GM12878 (cell line): ENCODE results near the gene DCST1. TPM values are rescaled to one million over a fixed set of nuclear protein-coding genes. Genes with fewer than 3 reads are reported as not detected.

ENCODE experiments used
- ATAC-seq: fragments of 200-7000 bp; cut with Tn5 transposase; 3 replicates; pipeline ENCODE4 v1.9.1; 2020; ENCODE audit warnings: mild to moderate bottlenecking, moderate library complexity
- BruUV-seq: library from RNA; stranded (reverse); fragments of 400-500 nt; replicated peaks from 2 replicates; lab custom pipeline; 2021; lab: Mats Ljungman, UMichigan
- CTCF ChIA-PET: fragments of 300-600 bp; sonication (Branson Sonifier 250); formaldehyde crosslinking; extraction: SDS; loops from one replicate; lab custom pipeline; 2021; ENCODE audit warnings: inconsistent platforms; lab: Yijun Ruan, JAX
- POLR2A ChIA-PET: fragments of 350-600 bp; formaldehyde crosslinking; extraction: SDS; loops from one replicate; lab custom pipeline; 2021; ENCODE audit warnings: inconsistent platforms; lab: Charles Lee
- RAD21 ChIA-PET: fragments of 300-600 bp; sonication (Branson Sonifier 250); formaldehyde crosslinking; loops from one replicate; lab custom pipeline; 2023; ENCODE audit warnings: antibody characterized with exemption; ENCODE audit not compliant: unreplicated experiment; lab: Charles Lee
- SMC1A ChIA-PET: fragments of 300-600 bp; sonication (Branson Sonifier 250); formaldehyde crosslinking; loops from one replicate; lab custom pipeline; 2023; ENCODE audit not compliant: unreplicated experiment, uncharacterized antibody; lab: Charles Lee
- DNase-seq: peaks from one replicate; pipeline ENCODE4 v3.0.0-alpha.2; 2011; ENCODE audit warnings: low read depth, low spot score
- FAIRE-seq: peaks from 3 replicates; lab custom pipeline; 2011; peaks lifted over from hg19 to GRCh38; lab: Jason Lieb, UNC
- H2AFZ ChIP-seq: 2 replicates; pipeline ENCODE4 v1.6.0; 2011; ENCODE audit warnings: low read depth, low read length, control low read depth; ENCODE audit not compliant: control insufficient read depth
- H3K27ac ChIP-seq: 2 replicates; pipeline ENCODE4 v1.5.1; 2011; ENCODE audit warnings: control low read depth; ENCODE audit not compliant: control insufficient read depth, insufficient read depth
- H3K27me3 ChIP-seq, 2 experiments: replicated peaks in 1 of 2; 2 replicates each; pipeline versions ENCODE4 v1.6.0 to v1.6.1; 2011; ENCODE audit warnings: low read length in 1 of 2; ENCODE audit not compliant: control insufficient read depth in 2 of 2, insufficient read depth in 2 of 2
- H3K36me3 ChIP-seq, 2 experiments: 2 replicates each; pipeline ENCODE4 v1.5.1; 2011; ENCODE audit warnings: low read length in 1 of 2; ENCODE audit not compliant: control insufficient read depth in 2 of 2, insufficient read depth in 2 of 2
- H3K4me1 ChIP-seq: 2 replicates; pipeline ENCODE4 v1.6.1; 2011; ENCODE audit warnings: mild to moderate bottlenecking, low read length, moderate library complexity, mixed read lengths; ENCODE audit not compliant: control insufficient read depth, insufficient read depth
- H3K4me2 ChIP-seq: 2 replicates; pipeline ENCODE4 v1.6.0; 2011; ENCODE audit warnings: control low read depth; ENCODE audit not compliant: control insufficient read depth, insufficient read depth
- H3K4me3 ChIP-seq: fragments of 200-600 bp; sonication (generic); 2 replicates; pipeline ENCODE4 v1.5.1; 2016
- H3K79me2 ChIP-seq: 2 replicates; pipeline ENCODE4 v1.6.0; 2011; ENCODE audit warnings: low read length; ENCODE audit not compliant: control insufficient read depth, insufficient read depth
- H3K9ac ChIP-seq: 2 replicates; pipeline ENCODE4 v1.8.0; 2011; ENCODE audit warnings: low read length, control low read depth, mixed read lengths; ENCODE audit not compliant: control insufficient read depth, insufficient read depth
- H3K9me3 ChIP-seq: replicated peaks from 3 replicates; pipeline ENCODE4 v1.5.1; 2011; ENCODE audit warnings: mild to moderate bottlenecking, low read length; ENCODE audit not compliant: control insufficient read depth, insufficient read depth
- H4K20me1 ChIP-seq: 2 replicates; pipeline ENCODE4 v1.6.0; 2011; ENCODE audit not compliant: control insufficient read depth, insufficient read depth
- ATF7 ChIP-seq: fragments of 450-650 bp; IDR thresholded peaks from 2 replicates; pipeline ENCODE4 v1.6.1; 2016; ENCODE audit warnings: low read depth, mild to moderate bottlenecking
- BACH1 ChIP-seq: fragments of 450-650 bp; IDR thresholded peaks from 2 replicates; pipeline ENCODE4 v1.6.1; 2017; ENCODE audit warnings: mild to moderate bottlenecking, borderline replicate concordance
- CEBPB ChIP-seq, 2 experiments: fragments of 150-350 bp in 1 of 2; IDR thresholded peaks; 2 replicates each; pipeline ENCODE4 v1.6.1; 2012 to 2014; ENCODE audit warnings: low read depth in 2 of 2, low read length in 2 of 2, borderline replicate concordance in 1 of 2, inconsistent platforms in 1 of 2
- CREM ChIP-seq: IDR thresholded peaks from 2 replicates; pipeline ENCODE4 v1.6.1; 2014; ENCODE audit warnings: antibody characterized with exemption, low read depth
- CTCF ChIP-seq, 3 experiments: IDR thresholded peaks in 2 of 3; conservative IDR thresholded peaks in 1 of 3; 2 replicates each; pipeline ENCODE4 v1.5.1; 2011; ENCODE audit warnings: low read depth in 3 of 3, low read length in 3 of 3, mild to moderate bottlenecking in 3 of 3, control low read depth in 2 of 3, moderate library complexity in 2 of 3, inconsistent platforms in 1 of 3, mixed read lengths in 1 of 3; ENCODE audit not compliant: control insufficient read depth in 2 of 3, insufficient read depth in 1 of 3; ENCODE audit errors: extremely low read depth in 1 of 3
- MYC ChIP-seq: IDR thresholded peaks from 2 replicates; pipeline ENCODE4 v1.6.1; 2011; ENCODE audit warnings: mild to moderate bottlenecking, low read length, moderate library complexity, inconsistent platforms; ENCODE audit not compliant: insufficient read depth, insufficient replicate concordance, insufficient read length, severe bottlenecking
- POU2F2 ChIP-seq: IDR thresholded peaks from 3 replicates; pipeline ENCODE4 v1.6.1; 2011; ENCODE audit warnings: low read depth, mild to moderate bottlenecking, low read length, borderline replicate concordance
- RAD21 ChIP-seq: IDR thresholded peaks from 2 replicates; pipeline ENCODE4 v1.6.1; 2011; ENCODE audit warnings: mild to moderate bottlenecking, low read depth, low read length, moderate library complexity; ENCODE audit not compliant: insufficient read depth
- RFX5 ChIP-seq: IDR thresholded peaks from 2 replicates; pipeline ENCODE4 v1.6.1; 2011; ENCODE audit warnings: low read depth, low read length, improper control_type of control experiment
- SMC3 ChIP-seq: IDR thresholded peaks from 2 replicates; pipeline ENCODE4 v1.6.1; 2011; ENCODE audit warnings: low read length, improper control_type of control experiment, borderline replicate concordance
- SRF ChIP-seq, 2 experiments: IDR thresholded peaks; 2 replicates each; pipeline ENCODE4 v1.6.1; 2011; ENCODE audit warnings: low read depth in 2 of 2, low read length in 2 of 2, mild to moderate bottlenecking in 1 of 2, moderate library complexity in 1 of 2
- TAF1 ChIP-seq: IDR thresholded peaks from 2 replicates; pipeline ENCODE4 v1.6.1; 2011; ENCODE audit warnings: mild to moderate bottlenecking, low read depth, low read length, borderline replicate concordance
- TCF12 ChIP-seq: IDR thresholded peaks from 2 replicates; pipeline ENCODE4 v1.6.1; 2011; ENCODE audit warnings: low read depth, mild to moderate bottlenecking, low read length
- YBX1 ChIP-seq: fragments of 450-650 bp; IDR thresholded peaks from 2 replicates; pipeline ENCODE4 v1.6.1; 2016; ENCODE audit warnings: antibody characterized with exemption
- ZNF207 ChIP-seq: fragments of 450-650 bp; IDR thresholded peaks from 2 replicates; pipeline ENCODE4 v1.6.1; 2014; ENCODE audit warnings: antibody characterized with exemption, mild to moderate bottlenecking, borderline replicate concordance
- WGBS: methylation state at CpG from one replicate; pipeline ENCODE4 v1.1.6; 2016; ENCODE audit warnings: low lambda C conversion rate; ENCODE audit not compliant: insufficient replicate concordance, insufficient coverage; ENCODE audit errors: missing lambda C conversion rate; 5-methylcytosine and 5-hydroxymethylcytosine counted together
- in situ Hi-C: fragments of 300-500 bp; cut with MboI; formaldehyde crosslinking; loops from 9 replicates; pipeline ENCODE4 v1.14.3; 2018; ENCODE audit warnings: mixed read lengths
- intact Hi-C: fragments of 100-400 bp; cut with micrococcal nuclease; formaldehyde crosslinking; loops from one replicate; pipeline ENCODE4 v1.14.2; 2022; ENCODE audit not compliant: unreplicated experiment
- polyA plus RNA-seq, 11 experiments: library from polyadenylated mRNA; depleted of rRNA in 4 of 11; unstranded in 6 of 11; stranded (reverse) in 5 of 11; fragments of >200 nt; fragmentation: Nextera tagmentation in 4 of 11; fragmentation: Illumina TruSeq in 1 of 11; extraction: Ambion mirVana in 4 of 11; extraction: Trizol in 1 of 11; gene quantifications; 1 replicate in 1 of 11; 2 replicates in 10 of 11; pipeline versions ENCODE4 v1.2.1 to v1.2.3, GENCODE V29; 2011 to 2016; ENCODE audit warnings: inconsistent platforms in 2 of 11, missing spikeins in 2 of 11, low read depth in 1 of 11
- total RNA-seq, 4 experiments: library from RNA; depleted of rRNA in 3 of 4; stranded (reverse); fragments of >200 nt in 3 of 4; fragmentation: Illumina TruSeq in 1 of 4; extraction: Trizol in 1 of 4; gene quantifications; 2 replicates each; pipeline versions ENCODE4 v1.2.1 to v1.2.3, GENCODE V29; 2013 to 2021

Gene DCST1
- total and polyA plus RNA-seq, 10 of the 15 experiments (the other 5 are each of a cell fraction or from before 2014, with no cell fraction given) = not detected

DNA sequence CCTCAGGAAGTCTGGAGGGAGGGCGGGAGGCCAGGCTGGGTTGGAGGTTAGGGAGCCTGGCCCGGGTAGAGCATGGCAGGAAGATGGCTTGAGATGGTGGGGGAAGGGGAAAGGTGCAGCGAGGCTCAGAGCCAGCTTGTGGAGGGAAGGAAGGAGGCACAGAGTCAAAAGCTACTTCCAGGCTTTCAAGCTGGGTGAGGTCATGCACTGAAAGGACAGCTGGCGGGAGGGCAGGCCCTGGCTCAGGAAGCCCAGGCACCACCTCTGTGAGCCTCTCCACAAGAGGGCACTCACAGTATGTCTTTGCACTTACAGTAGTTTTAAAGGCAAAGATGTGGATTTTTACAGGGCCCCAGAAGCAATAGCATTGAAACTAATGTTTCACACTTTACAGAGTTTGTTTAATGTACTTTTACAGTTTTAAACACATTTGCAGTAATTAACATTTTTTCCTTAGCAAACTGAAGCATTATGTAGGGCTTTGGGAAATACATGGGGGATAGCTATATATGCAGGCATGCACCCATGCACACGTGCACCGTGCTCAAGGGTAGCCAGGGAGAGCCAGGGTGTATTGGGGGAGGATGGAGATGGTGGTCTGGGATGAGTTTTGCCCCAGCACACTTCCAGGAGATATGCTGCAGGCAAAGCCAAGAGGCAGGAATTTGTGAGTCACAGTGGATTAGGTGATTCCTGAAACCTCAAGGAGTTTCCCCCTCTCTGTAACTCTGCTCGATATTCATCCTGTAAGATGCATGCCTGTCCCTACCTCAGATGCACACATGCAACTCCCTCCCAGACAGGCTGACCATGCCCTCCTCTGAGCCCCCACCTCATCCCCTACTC lies 11.4 kb downstream of the DCST1 start:
- no peak overlapping the region for H3K9ac ChIP-seq
- RAD21 ChIA-PET = interaction anchor here (0.9 to 3.6 kb wide), 10 partner anchors 12 to 485 kb away, joined by 3 to 16 read pairs (median 6); partner anchors contain the start of genes KRTCAP2 and PYGO2
- POLR2A ChIA-PET = interaction anchor here (0.6 to 1.8 kb wide), 2 partner anchors 40 to 582 kb away, joined by 3 to 4 read pairs; no protein-coding TSS in a partner anchor
- H3K4me3 ChIP-seq = no peak overlapping the region
- intact Hi-C loops (loop anchor here (1.0 kb wide), 2 partner anchors 16 to 39 kb away; no protein-coding TSS in a partner anchor), in situ Hi-C loops (no loop called here)
- H3K79me2 ChIP-seq = no peaks in the 10 kb centered on the region
- WGBS = 35% methylated on average over 7 of the region's 7 CpGs
- TF ChIP-seq TCF12 (0 out of 2 replicates have a peak, but pooled peaks have one; percentile 26), RFX5 (no peak), ATF7 (no peak), TAF1 (no peak), BACH1 (no peak), ZNF207 (no peak), SMC3 (peak; percentile 81), CTCF (IDR thresholded peaks at IDR 0.05 in 2 of 3, conservative IDR thresholded peaks at IDR 0.05 in 1 of 3; ENCODE audit: control insufficient read depth in 2 of 3, extremely low read depth in 1 of 3, insufficient read depth in 1 of 3, low read depth in 3 of 3, low read length in 3 of 3) (peak; percentile 76 to 87 (median 84)), MYC (no peak), CEBPB (IDR thresholded peaks at IDR 0.05; ENCODE audit: borderline replicate concordance in 1 of 2, low read depth in 2 of 2, low read length in 2 of 2) (no peak), RAD21 (peak; percentile 71), SRF (IDR thresholded peaks at IDR 0.05; ENCODE audit: low read depth in 2 of 2, low read length in 2 of 2) (no peak), POU2F2 (no peak), CREM (no peak), YBX1 (no peak)
- no peak overlapping the region for H3K4me2 ChIP-seq
- SMC1A ChIA-PET = interaction anchor here (0.9 to 3.0 kb wide), 7 partner anchors 14 to 527 kb away, joined by 3 to 17 read pairs (median 4); partner anchors contain the start of gene PBXIP1
- peaks cover 2 to 3% of the 10 kb centered on the region in 2 experiments; a peak in 2 of 4 replicates for H3K27me3 ChIP-seq
- H3K27ac ChIP-seq = no peak overlapping the region
- H4K20me1 ChIP-seq = no peaks in the 10 kb centered on the region
- H3K9me3 ChIP-seq = no peaks in the 10 kb centered on the region
- no peak for DNase-seq
- CTCF ChIA-PET = interaction anchor here (0.6 to 6.1 kb wide), 24 partner anchors 12 to 485 kb away, joined by 3 to 121 read pairs (median 5); partner anchors contain the start of genes EFNA3, FLAD1, KRTCAP2 and LENEP
- no peaks in the 10 kb centered on the region for H3K36me3 ChIP-seq
- no peak overlapping the region for H2AFZ ChIP-seq
- peaks cover under 1% of the 10 kb centered on the region; the same call in 1 of the 2 replicates for H3K4me1 ChIP-seq
- peak; percentile 98 for ATAC-seq
- peak; percentile 94 for FAIRE-seq
- BruUV-seq = no TSS peak
